SK-N-SH treated with all-trans-retinoic acid at 6 μM for 48 hours (cell line): ENCODE data around the gene RAET1L.

Experiments used
- ATAC-seq: fragments of 200-7000 bp; cut with Tn5 transposase; 3 replicates; pipeline ENCODE4 v1.9.1; 2020; ENCODE audit warnings: mild to moderate bottlenecking, moderate library complexity
- BACH2 ChIP-seq: fragments of 250-450 bp; sonication (Bioruptor Pico); IDR thresholded peaks from 2 replicates; pipeline ENCODE4 v1.9.0; 2021; ENCODE audit warnings: mild to moderate bottlenecking, borderline replicate concordance
- CSDC2 ChIP-seq: fragments of 250-450 bp; sonication (Bioruptor Pico); IDR thresholded peaks from 2 replicates; pipeline ENCODE4 v1.5.0; 2020; ENCODE audit warnings: mild to moderate bottlenecking, moderate library complexity
- ESRRG ChIP-seq: fragments of 250-450 bp; sonication (Bioruptor Pico); IDR thresholded peaks from 2 replicates; pipeline ENCODE4 v1.6.1; 2021; ENCODE audit warnings: mild to moderate bottlenecking
- GLIS3 ChIP-seq: fragments of 250-450 bp; sonication (Bioruptor Pico); IDR thresholded peaks from 2 replicates; pipeline ENCODE4 v1.5.0; 2020; ENCODE audit warnings: mild to moderate bottlenecking, moderate library complexity
- ISL1 ChIP-seq: fragments of 250-450 bp; sonication (Bioruptor Pico); IDR thresholded peaks from 2 replicates; pipeline ENCODE4 v2.1.2; 2022; ENCODE audit warnings: mild to moderate bottlenecking, moderate library complexity
- OSR1 ChIP-seq: fragments of 250-450 bp; sonication (Bioruptor Pico); IDR thresholded peaks from 2 replicates; pipeline ENCODE4 v1.8.0; 2022; ENCODE audit warnings: moderate library complexity, mild to moderate bottlenecking, inconsistent platforms
- RARB ChIP-seq: fragments of 250-450 bp; sonication (Bioruptor Pico); IDR thresholded peaks from 2 replicates; pipeline ENCODE4 v1.8.0; 2021; ENCODE audit warnings: mild to moderate bottlenecking, moderate library complexity
- SNAI2 ChIP-seq: fragments of 250-450 bp; sonication (Bioruptor Pico); IDR thresholded peaks from 2 replicates; pipeline ENCODE4 v1.5.0; 2020; ENCODE audit warnings: mild to moderate bottlenecking, moderate library complexity
- TOX ChIP-seq: fragments of 250-450 bp; sonication (Bioruptor Pico); IDR thresholded peaks from 2 replicates; pipeline ENCODE4 v1.8.0; 2021; ENCODE audit warnings: mild to moderate bottlenecking, moderate library complexity, borderline replicate concordance
- ZC3H10 ChIP-seq: fragments of 250-450 bp; sonication (Bioruptor Pico); IDR thresholded peaks from 2 replicates; pipeline ENCODE4 v1.5.1; 2021; ENCODE audit warnings: mild to moderate bottlenecking, moderate library complexity
- ZFP3 ChIP-seq: fragments of 250-450 bp; sonication (Bioruptor Pico); IDR thresholded peaks from 2 replicates; pipeline ENCODE4 v1.5.0; 2020; ENCODE audit warnings: mild to moderate bottlenecking, moderate library complexity
- ZFP30 ChIP-seq: fragments of 450-650 bp; formaldehyde crosslinking; IDR thresholded peaks from 2 replicates; pipeline ENCODE4 v1.5.0; 2022; ENCODE audit warnings: mild to moderate bottlenecking, moderate library complexity
- ZNF70 ChIP-seq: fragments of 450-650 bp; formaldehyde crosslinking; IDR thresholded peaks from 2 replicates; pipeline ENCODE4 v1.5.0; 2020; ENCODE audit warnings: mild to moderate bottlenecking, moderate library complexity
- ZNF8 ChIP-seq: fragments of 450-650 bp; formaldehyde crosslinking; IDR thresholded peaks from 2 replicates; pipeline ENCODE4 v1.5.0; 2020; ENCODE audit warnings: mild to moderate bottlenecking, moderate library complexity
- TF ChIP-seq, protein P1 (sequence below): fragments of 250-450 bp; sonication (Bioruptor Pico); IDR thresholded peaks from 2 replicates; pipeline ENCODE4 v1.8.0; 2021; ENCODE audit warnings: low read depth, mild to moderate bottlenecking, moderate library complexity, borderline replicate concordance
- TF ChIP-seq, protein P2 (sequence below): fragments of 250-450 bp; sonication (Bioruptor Pico); IDR thresholded peaks from 2 replicates; pipeline ENCODE4 v1.5.1; 2021; ENCODE audit warnings: mild to moderate bottlenecking, moderate library complexity
- TF ChIP-seq, protein P3 (sequence below): fragments of 250-450 bp; sonication (Bioruptor Pico); IDR thresholded peaks from 2 replicates; pipeline ENCODE4 v1.8.0; 2020; ENCODE audit warnings: mild to moderate bottlenecking, moderate library complexity, borderline replicate concordance
- TF ChIP-seq, protein P4 (sequence below): fragments of 250-450 bp; sonication (Bioruptor Pico); IDR thresholded peaks from 2 replicates; pipeline ENCODE4 v1.5.1; 2020; ENCODE audit warnings: low read depth, mild to moderate bottlenecking, moderate library complexity
- TF ChIP-seq, protein P5 (sequence below): fragments of 250-450 bp; sonication (Bioruptor Pico); IDR thresholded peaks from 2 replicates; pipeline ENCODE4 v1.5.0; 2020; ENCODE audit warnings: mild to moderate bottlenecking, moderate library complexity

The RAET1L gene

DNA sequence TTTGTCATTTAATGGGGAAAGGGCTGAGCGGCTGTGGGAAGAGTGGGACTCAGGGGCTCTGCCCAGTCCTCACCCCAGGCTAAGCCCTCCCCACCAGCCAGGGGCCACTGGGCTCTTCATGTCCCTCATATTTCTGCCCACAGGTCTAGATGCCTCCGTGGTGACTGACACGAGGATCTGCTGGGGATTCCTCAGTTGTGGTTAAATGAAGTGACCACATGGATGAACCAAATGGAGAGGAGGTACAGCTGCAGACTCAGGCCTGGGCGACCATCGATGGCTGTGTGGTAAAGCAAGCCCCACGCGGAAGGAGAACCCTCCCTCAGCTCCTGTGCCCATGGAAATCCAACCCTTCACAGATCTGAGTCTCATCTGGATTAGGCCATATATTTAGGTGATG is 29.4 kb downstream of the RAET1L start:
- ATAC-seq, result no peak
- TF ChIP-seq, protein P1, sequence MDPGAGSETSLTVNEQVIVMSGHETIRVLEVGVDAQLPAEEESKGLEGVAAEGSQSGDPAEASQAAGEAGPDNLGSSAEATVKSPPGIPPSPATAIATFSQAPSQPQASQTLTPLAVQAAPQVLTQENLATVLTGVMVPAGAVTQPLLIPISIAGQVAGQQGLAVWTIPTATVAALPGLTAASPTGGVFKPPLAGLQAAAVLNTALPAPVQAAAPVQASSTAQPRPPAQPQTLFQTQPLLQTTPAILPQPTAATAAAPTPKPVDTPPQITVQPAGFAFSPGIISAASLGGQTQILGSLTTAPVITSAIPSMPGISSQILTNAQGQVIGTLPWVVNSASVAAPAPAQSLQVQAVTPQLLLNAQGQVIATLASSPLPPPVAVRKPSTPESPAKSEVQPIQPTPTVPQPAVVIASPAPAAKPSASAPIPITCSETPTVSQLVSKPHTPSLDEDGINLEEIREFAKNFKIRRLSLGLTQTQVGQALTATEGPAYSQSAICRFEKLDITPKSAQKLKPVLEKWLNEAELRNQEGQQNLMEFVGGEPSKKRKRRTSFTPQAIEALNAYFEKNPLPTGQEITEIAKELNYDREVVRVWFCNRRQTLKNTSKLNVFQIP, result no peak
- TF ChIP-seq TOX (CRISPR knock-in tag) (no peak), ESRRG (CRISPR knock-in tag) (no peak), ISL1 (CRISPR knock-in tag) (no peak), CSDC2 (no peak), ZFP3 (CRISPR knock-in tag) (no peak), SNAI2 (CRISPR knock-in tag) (no peak), BACH2 (CRISPR knock-in tag) (no peak)
- TF ChIP-seq, protein P2, sequence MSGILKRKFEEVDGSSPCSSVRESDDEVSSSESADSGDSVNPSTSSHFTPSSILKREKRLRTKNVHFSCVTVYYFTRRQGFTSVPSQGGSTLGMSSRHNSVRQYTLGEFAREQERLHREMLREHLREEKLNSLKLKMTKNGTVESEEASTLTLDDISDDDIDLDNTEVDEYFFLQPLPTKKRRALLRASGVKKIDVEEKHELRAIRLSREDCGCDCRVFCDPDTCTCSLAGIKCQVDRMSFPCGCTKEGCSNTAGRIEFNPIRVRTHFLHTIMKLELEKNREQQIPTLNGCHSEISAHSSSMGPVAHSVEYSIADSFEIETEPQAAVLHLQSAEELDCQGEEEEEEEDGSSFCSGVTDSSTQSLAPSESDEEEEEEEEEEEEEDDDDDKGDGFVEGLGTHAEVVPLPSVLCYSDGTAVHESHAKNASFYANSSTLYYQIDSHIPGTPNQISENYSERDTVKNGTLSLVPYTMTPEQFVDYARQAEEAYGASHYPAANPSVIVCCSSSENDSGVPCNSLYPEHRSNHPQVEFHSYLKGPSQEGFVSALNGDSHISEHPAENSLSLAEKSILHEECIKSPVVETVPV (CRISPR knock-in tag), result no peak
- TF ChIP-seq, protein P3, sequence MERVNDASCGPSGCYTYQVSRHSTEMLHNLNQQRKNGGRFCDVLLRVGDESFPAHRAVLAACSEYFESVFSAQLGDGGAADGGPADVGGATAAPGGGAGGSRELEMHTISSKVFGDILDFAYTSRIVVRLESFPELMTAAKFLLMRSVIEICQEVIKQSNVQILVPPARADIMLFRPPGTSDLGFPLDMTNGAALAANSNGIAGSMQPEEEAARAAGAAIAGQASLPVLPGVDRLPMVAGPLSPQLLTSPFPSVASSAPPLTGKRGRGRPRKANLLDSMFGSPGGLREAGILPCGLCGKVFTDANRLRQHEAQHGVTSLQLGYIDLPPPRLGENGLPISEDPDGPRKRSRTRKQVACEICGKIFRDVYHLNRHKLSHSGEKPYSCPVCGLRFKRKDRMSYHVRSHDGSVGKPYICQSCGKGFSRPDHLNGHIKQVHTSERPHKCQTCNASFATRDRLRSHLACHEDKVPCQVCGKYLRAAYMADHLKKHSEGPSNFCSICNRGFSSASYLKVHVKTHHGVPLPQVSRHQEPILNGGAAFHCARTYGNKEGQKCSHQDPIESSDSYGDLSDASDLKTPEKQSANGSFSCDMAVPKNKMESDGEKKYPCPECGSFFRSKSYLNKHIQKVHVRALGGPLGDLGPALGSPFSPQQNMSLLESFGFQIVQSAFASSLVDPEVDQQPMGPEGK (CRISPR knock-in tag), result no peak

DNA sequence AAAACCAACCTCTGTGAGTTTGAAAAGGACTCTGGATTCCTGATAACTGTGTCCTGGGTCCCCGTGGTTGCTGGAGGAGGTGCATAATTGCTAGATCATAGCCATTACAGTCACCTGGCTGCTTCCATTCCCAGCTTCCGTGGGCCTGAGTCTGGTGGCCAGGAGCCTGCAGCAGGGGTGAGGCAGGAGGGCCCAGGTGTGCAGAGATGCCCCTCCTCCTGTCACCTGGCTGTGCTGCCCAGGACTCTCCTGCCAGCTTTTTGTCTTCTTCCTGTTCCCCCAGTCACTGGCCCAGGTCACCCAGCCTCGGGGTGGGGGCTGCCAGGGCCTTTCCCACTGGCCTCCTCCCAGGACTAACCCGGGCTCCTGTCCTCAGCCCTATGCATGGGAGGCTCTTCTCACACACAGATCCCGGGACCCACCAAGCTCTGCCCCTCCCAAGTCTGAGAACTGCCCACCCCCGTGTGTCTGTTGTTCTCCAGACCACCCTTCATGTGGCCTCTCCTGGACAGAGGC is 30.0 kb downstream of the RAET1L start:
- TF ChIP-seq, protein P4, sequence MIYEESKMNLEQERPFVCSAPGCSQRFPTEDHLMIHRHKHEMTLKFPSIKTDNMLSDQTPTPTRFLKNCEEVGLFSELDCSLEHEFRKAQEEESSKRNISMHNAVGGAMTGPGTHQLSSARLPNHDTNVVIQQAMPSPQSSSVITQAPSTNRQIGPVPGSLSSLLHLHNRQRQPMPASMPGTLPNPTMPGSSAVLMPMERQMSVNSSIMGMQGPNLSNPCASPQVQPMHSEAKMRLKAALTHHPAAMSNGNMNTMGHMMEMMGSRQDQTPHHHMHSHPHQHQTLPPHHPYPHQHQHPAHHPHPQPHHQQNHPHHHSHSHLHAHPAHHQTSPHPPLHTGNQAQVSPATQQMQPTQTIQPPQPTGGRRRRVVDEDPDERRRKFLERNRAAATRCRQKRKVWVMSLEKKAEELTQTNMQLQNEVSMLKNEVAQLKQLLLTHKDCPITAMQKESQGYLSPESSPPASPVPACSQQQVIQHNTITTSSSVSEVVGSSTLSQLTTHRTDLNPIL (CRISPR knock-in tag), result no peak
- TF ChIP-seq GLIS3 (no peak), TOX (CRISPR knock-in tag) (no peak), ZFP30 (no peak), RARB (no peak), ZNF70 (CRISPR knock-in tag) (no peak), BACH2 (CRISPR knock-in tag) (no peak), ZFP3 (CRISPR knock-in tag) (no peak), OSR1 (CRISPR knock-in tag) (no peak), ZNF8 (CRISPR knock-in tag) (no peak), ZC3H10 (CRISPR knock-in tag) (no peak), ESRRG (CRISPR knock-in tag) (no peak)
- TF ChIP-seq, protein P3 (CRISPR knock-in tag), result no peak
- TF ChIP-seq, protein P5, sequence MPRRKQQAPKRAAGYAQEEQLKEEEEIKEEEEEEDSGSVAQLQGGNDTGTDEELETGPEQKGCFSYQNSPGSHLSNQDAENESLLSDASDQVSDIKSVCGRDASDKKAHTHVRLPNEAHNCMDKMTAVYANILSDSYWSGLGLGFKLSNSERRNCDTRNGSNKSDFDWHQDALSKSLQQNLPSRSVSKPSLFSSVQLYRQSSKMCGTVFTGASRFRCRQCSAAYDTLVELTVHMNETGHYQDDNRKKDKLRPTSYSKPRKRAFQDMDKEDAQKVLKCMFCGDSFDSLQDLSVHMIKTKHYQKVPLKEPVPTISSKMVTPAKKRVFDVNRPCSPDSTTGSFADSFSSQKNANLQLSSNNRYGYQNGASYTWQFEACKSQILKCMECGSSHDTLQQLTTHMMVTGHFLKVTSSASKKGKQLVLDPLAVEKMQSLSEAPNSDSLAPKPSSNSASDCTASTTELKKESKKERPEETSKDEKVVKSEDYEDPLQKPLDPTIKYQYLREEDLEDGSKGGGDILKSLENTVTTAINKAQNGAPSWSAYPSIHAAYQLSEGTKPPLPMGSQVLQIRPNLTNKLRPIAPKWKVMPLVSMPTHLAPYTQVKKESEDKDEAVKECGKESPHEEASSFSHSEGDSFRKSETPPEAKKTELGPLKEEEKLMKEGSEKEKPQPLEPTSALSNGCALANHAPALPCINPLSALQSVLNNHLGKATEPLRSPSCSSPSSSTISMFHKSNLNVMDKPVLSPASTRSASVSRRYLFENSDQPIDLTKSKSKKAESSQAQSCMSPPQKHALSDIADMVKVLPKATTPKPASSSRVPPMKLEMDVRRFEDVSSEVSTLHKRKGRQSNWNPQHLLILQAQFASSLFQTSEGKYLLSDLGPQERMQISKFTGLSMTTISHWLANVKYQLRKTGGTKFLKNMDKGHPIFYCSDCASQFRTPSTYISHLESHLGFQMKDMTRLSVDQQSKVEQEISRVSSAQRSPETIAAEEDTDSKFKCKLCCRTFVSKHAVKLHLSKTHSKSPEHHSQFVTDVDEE (CRISPR knock-in tag), result no peak
- TF ChIP-seq, protein P2 (CRISPR knock-in tag), result no peak
- ATAC-seq, result no peak
